ENCODE results near the gene ATP5IF1. TPM values are rescaled to one million over a fixed set of nuclear protein-coding genes. Genes with fewer than 3 reads are reported as not detected.

ATP5IF1 gene
- total and polyA plus RNA-seq, 9 of the 15 experiments (the other 6 are each of a cell fraction or from before 2014, with no cell fraction given) = 292 to 1,422 (median 388) TPM

- TF ChIP-seq PBX2 (CRISPR knock-in tag; IDR thresholded peaks at IDR 0.05; ENCODE audit: low read depth) (no peak), PBX2 (tag; conservative IDR thresholded peaks at IDR 0.05; ENCODE audit: low read depth) (no peak), REST (IDR thresholded peaks at IDR 0.05; ENCODE audit: borderline replicate concordance) (peak; percentile 96), REST (CRISPR knock-in tag; IDR thresholded peaks at IDR 0.05; ENCODE audit: low read depth) (no peak), IRF2 (CRISPR knock-in tag; IDR thresholded peaks at IDR 0.05) (no peak), ZBTB2 (IDR thresholded peaks at IDR 0.05) (0 out of 2 replicates have a peak, but pooled peaks have one; percentile 59), ATF2 (CRISPR knock-in tag; IDR thresholded peaks at IDR 0.05) (no peak), SMAD2 (IDR thresholded peaks at IDR 0.05; ENCODE audit: low read depth, low read length) (no peak), ZFX (CRISPR knock-in tag; IDR thresholded peaks at IDR 0.05) (peak; percentile 76), NR2C2 (CRISPR knock-in tag; IDR thresholded peaks at IDR 0.05) (0 out of 2 replicates have a peak, but pooled peaks have one; percentile 31), NR2C2 (tag; IDR thresholded peaks at IDR 0.05) (peak; percentile 66)
These were observed 3.2 kb upstream of the ATP5IF1 start, which contains the start of gene DNAJC8 (continued) for GRCh38 chr1:28232558-28233263.

All from K562 (cell line).